Central memory CD4-positive, alpha-beta T cell (primary cell): ENCODE results near the gene HSD17B3.
"Not testable (repeated sequence)": the region's sequence is repeated elsewhere in the genome, so short reads cannot be mapped to it uniquely, and the experiment has no call there.

Experiments
- DNase-seq: peaks from one replicate; pipeline ENCODE4 v3.0.0; 2022
- total RNA-seq, 3 experiments: gene quantifications; one replicate each; lab custom pipeline; 2026; lab: John Stamatoyannopoulos, UW

Gene HSD17B3
- total RNA-seq, result 0 reads per million in 3 experiments

- DNase-seq, result no peak
Observed at GRCh38 chr9:96302021-96302420, at the start of gene HSD17B3. Gene HSD17B3 (minus strand): TSS chr9:96302176. CDS start chr9:96302104, 72 bp downstream.

GRCh38 chr9:96350866-96351265, 48.9 kb upstream of the HSD17B3 start:
- no peak for DNase-seq

GRCh38 chr9:96348261-96348660, 46.3 kb upstream of the HSD17B3 start:
- no peak for DNase-seq

- DNase-seq, result no peak
Observed at GRCh38 chr9:96345551-96345950, 43.6 kb upstream of the HSD17B3 start.

GRCh38 chr9:96344458-96345180, 42.6 kb upstream of the HSD17B3 start:
- no peak for DNase-seq

- no peak for DNase-seq
Observed at GRCh38 chr9:96343515-96344360, 41.8 kb upstream of the HSD17B3 start.

- no peak for DNase-seq
Observed at GRCh38 chr9:96342571-96343245, 40.7 kb upstream of the HSD17B3 start.

- DNase-seq, result no peak
Observed at GRCh38 chr9:96340707-96341106, 38.7 kb upstream of the HSD17B3 start.

- DNase-seq, result no peak
Observed at GRCh38 chr9:96338299-96338698, 36.3 kb upstream of the HSD17B3 start.

- DNase-seq, result no peak
Observed at GRCh38 chr9:96333958-96334357, 32.0 kb upstream of the HSD17B3 start.

- DNase-seq, result no peak
Observed at GRCh38 chr9:96331236-96331947, 29.4 kb upstream of the HSD17B3 start.

GRCh38 chr9:96327694-96328352, 25.8 kb upstream of the HSD17B3 start:
- peak; percentile 48 for DNase-seq

- DNase-seq, result no peak
Observed at GRCh38 chr9:96323169-96323568, 21.2 kb upstream of the HSD17B3 start.

GRCh38 chr9:96322736-96323135, 20.8 kb upstream of the HSD17B3 start:
- not testable (repeated sequence) for DNase-seq

- not testable (repeated sequence) for DNase-seq
Observed at GRCh38 chr9:96322210-96322609, 20.2 kb upstream of the HSD17B3 start.

- no peak for DNase-seq
Observed at GRCh38 chr9:96321515-96321914, 19.5 kb upstream of the HSD17B3 start.

GRCh38 chr9:96320749-96321280, 18.8 kb upstream of the HSD17B3 start:
- DNase-seq, result no peak

- DNase-seq, result no peak
Observed at GRCh38 chr9:96318921-96319565, 17.1 kb upstream of the HSD17B3 start.

GRCh38 chr9:96317335-96317980, 15.5 kb upstream of the HSD17B3 start:
- peak; percentile 8 for DNase-seq

- DNase-seq, result no peak
Observed at GRCh38 chr9:96309850-96310249, 7.9 kb upstream of the HSD17B3 start.

GRCh38 chr9:96306958-96307357, 5.0 kb upstream of the HSD17B3 start:
- not testable (repeated sequence) for DNase-seq
